PC-9 (cell line): ENCODE measurements around the gene PPA1. TPM values are rescaled to one million over a fixed set of nuclear protein-coding genes. Genes with fewer than 3 reads are reported as not detected.

ENCODE experiments used
- BruUV-seq: library from RNA; stranded (reverse); fragments of 400-500 nt; replicated peaks from 2 replicates; lab custom pipeline; 2021; lab: Mats Ljungman, UMichigan
- CTCF ChIA-PET: fragments of 300-600 bp; sonication (Branson Sonifier 250); formaldehyde crosslinking; loops from one replicate; lab custom pipeline; 2022; ENCODE audit warnings: antibody characterized with exemption; lab: Charles Lee
- POLR2A ChIA-PET: fragments of 300-600 bp; sonication (Branson Sonifier 250); formaldehyde crosslinking; loops from one replicate; lab custom pipeline; 2022; ENCODE audit warnings: antibody characterized with exemption; ENCODE audit not compliant: unreplicated experiment; lab: Charles Lee
- DNase-seq, 2 experiments: peaks; one replicate each; pipeline versions ENCODE4 v3.0.0 to v3.0.0-alpha.2; 2015 to 2022; ENCODE audit warnings: mixed read lengths in 1 of 2
- H2AFZ ChIP-seq: fragments of 200-600 bp; sonication (generic); 2 replicates; pipeline ENCODE4 v1.8.1; 2017; ENCODE audit warnings: antibody characterized with exemption
- H3F3A ChIP-seq: fragments of 200-600 bp; sonication (generic); 2 replicates; pipeline ENCODE4 v1.8.1; 2017; ENCODE audit warnings: antibody characterized with exemption, mild to moderate bottlenecking, low read depth; ENCODE audit not compliant: insufficient read depth
- H3K27ac ChIP-seq: fragments of 200-600 bp; sonication (generic); 2 replicates; pipeline ENCODE4 v1.6.1; 2016; ENCODE audit warnings: mixed run types
- H3K27me3 ChIP-seq: fragments of 200-600 bp; sonication (generic); 2 replicates; pipeline ENCODE4 v1.6.1; 2016; ENCODE audit warnings: low read depth, mixed run types; ENCODE audit not compliant: insufficient read depth
- H3K36me3 ChIP-seq: fragments of 200-600 bp; sonication (generic); 2 replicates; pipeline ENCODE4 v1.6.1; 2016; ENCODE audit warnings: low read depth, mixed run types
- H3K4me1 ChIP-seq: fragments of 200-600 bp; sonication (generic); replicated peaks from 2 replicates; pipeline ENCODE4 v1.6.1; 2016; ENCODE audit warnings: mixed run types; ENCODE audit not compliant: insufficient read depth
- H3K4me2 ChIP-seq: fragments of 200-600 bp; sonication (generic); 2 replicates; pipeline ENCODE4 v1.6.1; 2017; ENCODE audit warnings: mixed run types
- H3K4me3 ChIP-seq: fragments of 200-600 bp; sonication (generic); 2 replicates; pipeline ENCODE4 v1.6.1; 2016; ENCODE audit warnings: mixed run types
- H3K79me2 ChIP-seq: fragments of 200-600 bp; sonication (generic); 2 replicates; pipeline ENCODE4 v1.6.1; 2017; ENCODE audit warnings: low read depth, mixed run types
- H3K9me2 ChIP-seq: fragments of 200-600 bp; sonication (generic); 2 replicates; pipeline ENCODE4 v1.8.1; 2017; ENCODE audit warnings: mild to moderate bottlenecking; ENCODE audit not compliant: insufficient read depth
- H3K9me3 ChIP-seq: fragments of 200-600 bp; sonication (generic); 2 replicates; pipeline ENCODE4 v1.8.1; 2016; ENCODE audit warnings: low read depth; ENCODE audit not compliant: insufficient read depth
- H4K20me1 ChIP-seq: fragments of 200-600 bp; sonication (generic); 2 replicates; pipeline ENCODE4 v1.8.1; 2017; ENCODE audit not compliant: insufficient read depth
- EZH2 ChIP-seq: fragments of 200-600 bp; sonication (generic); IDR thresholded peaks from 2 replicates; pipeline ENCODE4 v1.8.0; 2017; ENCODE audit warnings: antibody characterized with exemption, low read depth
- intact Hi-C: fragments of 100-400 bp; cut with micrococcal nuclease; formaldehyde crosslinking; loops from one replicate; pipeline ENCODE4 v1.10.0; 2022; ENCODE audit not compliant: unreplicated experiment
- total RNA-seq: library from RNA; stranded (reverse); gene quantifications from 2 replicates; pipeline ENCODE4 v1.2.3, GENCODE V29; 2021
- TF ChIP-seq, protein P1 (sequence below): fragments of 200-600 bp; sonication (generic); conservative IDR thresholded peaks from 2 replicates; pipeline ENCODE4 v1.6.1; 2017; ENCODE audit warnings: mixed run types, antibody characterized with exemption, mild to moderate bottlenecking, moderate library complexity

The PPA1 gene
- total RNA-seq, 1 experiment from 2014 or later: 236 TPM

DNA sequence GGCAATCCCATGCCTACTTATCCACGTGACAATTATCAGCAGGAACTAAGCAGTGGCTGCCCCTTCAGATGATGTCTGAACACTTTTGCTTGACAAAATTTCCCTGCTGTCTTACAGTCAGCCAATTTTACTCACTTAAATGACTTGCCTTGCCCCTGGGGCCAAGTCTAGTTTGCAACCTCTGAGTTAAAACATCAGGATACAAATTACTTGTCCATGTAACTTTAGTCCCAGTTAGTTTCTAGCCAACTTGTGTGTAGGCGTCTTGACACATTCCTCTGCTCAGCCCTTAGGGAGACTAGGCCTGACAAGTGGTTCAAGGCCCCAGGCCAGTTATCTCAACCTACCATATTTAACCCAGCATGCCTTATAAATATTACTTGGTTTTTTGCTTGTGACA is 75.1 kb downstream of the PPA1 start:
- H3K36me3 ChIP-seq: peaks cover 68% of the 10 kb centered on the region
- no TSS peak for BruUV-seq
- H3K4me1 ChIP-seq: no peaks in the 10 kb centered on the region
- intact Hi-C loops: no loop called here
- DNase-seq: no peak
- H2AFZ ChIP-seq: no peak overlapping the region
- H3K79me2 ChIP-seq: peaks cover 34% of the 10 kb centered on the region
- H3F3A ChIP-seq: peaks cover 17% of the 10 kb centered on the region; the same call in 1 of the 2 replicates
- H3K27ac ChIP-seq: no peak overlapping the region
- no peaks in the 10 kb centered on the region for H3K9me2 ChIP-seq
- no peak overlapping the region for H3K4me3 ChIP-seq
- no peak overlapping the region for H3K4me2 ChIP-seq
- POLR2A ChIA-PET: interaction anchor here (0.6 kb wide), 1 partner anchor 13 kb away, joined by 40 read pairs; no protein-coding TSS in a partner anchor
- no peaks in the 10 kb centered on the region for H3K9me3 ChIP-seq
- no peak for TF ChIP-seq EZH2
- TF ChIP-seq, protein P1, sequence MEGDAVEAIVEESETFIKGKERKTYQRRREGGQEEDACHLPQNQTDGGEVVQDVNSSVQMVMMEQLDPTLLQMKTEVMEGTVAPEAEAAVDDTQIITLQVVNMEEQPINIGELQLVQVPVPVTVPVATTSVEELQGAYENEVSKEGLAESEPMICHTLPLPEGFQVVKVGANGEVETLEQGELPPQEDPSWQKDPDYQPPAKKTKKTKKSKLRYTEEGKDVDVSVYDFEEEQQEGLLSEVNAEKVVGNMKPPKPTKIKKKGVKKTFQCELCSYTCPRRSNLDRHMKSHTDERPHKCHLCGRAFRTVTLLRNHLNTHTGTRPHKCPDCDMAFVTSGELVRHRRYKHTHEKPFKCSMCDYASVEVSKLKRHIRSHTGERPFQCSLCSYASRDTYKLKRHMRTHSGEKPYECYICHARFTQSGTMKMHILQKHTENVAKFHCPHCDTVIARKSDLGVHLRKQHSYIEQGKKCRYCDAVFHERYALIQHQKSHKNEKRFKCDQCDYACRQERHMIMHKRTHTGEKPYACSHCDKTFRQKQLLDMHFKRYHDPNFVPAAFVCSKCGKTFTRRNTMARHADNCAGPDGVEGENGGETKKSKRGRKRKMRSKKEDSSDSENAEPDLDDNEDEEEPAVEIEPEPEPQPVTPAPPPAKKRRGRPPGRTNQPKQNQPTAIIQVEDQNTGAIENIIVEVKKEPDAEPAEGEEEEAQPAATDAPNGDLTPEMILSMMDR: no peak
- CTCF ChIA-PET: interaction anchor here (1.0 kb wide), 1 partner anchor 12 kb away, joined by 4 read pairs; the partner anchor contains the start of gene TYSND1
- no peaks in the 10 kb centered on the region for H3K27me3 ChIP-seq
- H4K20me1 ChIP-seq: peaks cover 34% of the 10 kb centered on the region

DNA sequence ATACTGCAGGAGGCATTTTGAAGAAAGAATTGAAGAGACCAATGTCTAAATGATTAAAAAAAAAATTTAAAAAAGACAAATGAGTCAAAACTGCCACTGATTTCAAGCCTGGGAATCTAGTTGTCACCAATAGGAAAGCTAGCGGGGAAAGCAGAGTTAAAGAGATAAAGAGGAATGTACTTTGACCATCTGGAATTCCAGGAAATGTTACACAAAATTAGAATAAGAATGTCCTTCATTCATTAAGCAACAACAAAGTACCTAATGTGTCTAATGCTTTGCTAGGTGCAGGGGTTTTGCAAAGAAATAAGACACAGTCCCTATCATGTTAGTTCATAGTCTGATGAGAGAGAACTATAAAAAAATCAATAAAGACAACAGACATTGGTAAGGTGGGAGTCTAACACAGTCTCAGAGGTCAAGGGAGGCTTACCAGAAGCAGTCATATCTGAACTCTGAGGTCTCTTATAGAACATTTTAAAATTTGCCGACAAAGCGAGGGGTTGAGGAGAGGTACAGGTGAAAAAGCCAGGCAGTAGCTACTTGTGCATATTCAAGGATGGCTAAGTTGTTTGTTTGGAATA is 77.9 kb downstream of the PPA1 start:
- TF ChIP-seq, protein P1: no peak
- TF ChIP-seq EZH2: no peak
- no peaks in the 10 kb centered on the region for H3K9me2 ChIP-seq
- H3K4me2 ChIP-seq: no peak overlapping the region
- no TSS peak for BruUV-seq
- H4K20me1 ChIP-seq: peaks cover 17% of the 10 kb centered on the region
- H3K27ac ChIP-seq: no peak overlapping the region
- H3K4me1 ChIP-seq: no peaks in the 10 kb centered on the region
- intact Hi-C loops: no loop called here
- H3K36me3 ChIP-seq: peaks cover 69% of the 10 kb centered on the region
- CTCF ChIA-PET: no interaction called here
- H3K9me3 ChIP-seq: no peaks in the 10 kb centered on the region
- POLR2A ChIA-PET: no interaction called here
- peaks cover 11% of the 10 kb centered on the region for H3K79me2 ChIP-seq
- no peak for DNase-seq
- H3K27me3 ChIP-seq: no peaks in the 10 kb centered on the region
- H3K4me3 ChIP-seq: no peak overlapping the region
- no peak overlapping the region for H2AFZ ChIP-seq
- peaks cover 30% of the 10 kb centered on the region for H3F3A ChIP-seq

Other genes starting within 250 kb of the PPA1 start
- gene MACROH2A2, start 180.6 kb downstream of the PPA1 start, total RNA-seq: 0.43 TPM in 1 of 2 replicates, not detected in the other
- 40.3 and 47.0 TPM in 2 replicates for gene AIFM2, start 100.6 kb downstream of the PPA1 start, total RNA-seq
- gene TYSND1, start 86.7 kb downstream of the PPA1 start, total RNA-seq: 28.0 and 33.5 TPM in 2 replicates
- gene SAR1A, start 62.9 kb downstream of the PPA1 start, total RNA-seq: 80.3 and 124 TPM in 2 replicates
- 0.05 and 0.09 TPM in 2 replicates for gene NPFFR1, start 50.6 kb upstream of the PPA1 start, total RNA-seq
- 40.2 and 41.5 TPM in 2 replicates for gene LRRC20, start 149.2 kb upstream of the PPA1 start, total RNA-seq
- 57.4 and 80.3 TPM in 2 replicates for gene EIF4EBP2, start 170.7 kb upstream of the PPA1 start, total RNA-seq
- not detected in 2 replicates for gene NODAL, start 208.3 kb upstream of the PPA1 start, total RNA-seq
- 5.2 and 7.5 TPM in 2 replicates for gene PALD1, start 245.3 kb upstream of the PPA1 start, total RNA-seq